ENCODE data around the gene SMARCC1. TPM values are rescaled to one million over a fixed set of nuclear protein-coding genes. Genes with fewer than 3 reads are reported as not detected.

Gene SMARCC1
- total RNA-seq, 1 donor from 2014 or later = 46.1 TPM

GRCh38 chr3:47705391-47705790 is 76.3 kb downstream of the SMARCC1 start:
- no peak for DNase-seq (ENCODE audit: low spot score)

GRCh38 chr3:47704237-47704612 is 77.5 kb downstream of the SMARCC1 start:
- no peak for DNase-seq (ENCODE audit: low spot score)

- DNase-seq (ENCODE audit: low spot score) = no peak
Observed at GRCh38 chr3:47701388-47701787, 80.3 kb downstream of the SMARCC1 start.

- no peak for DNase-seq (ENCODE audit: low spot score)
Observed at GRCh38 chr3:47692158-47692557, 89.5 kb downstream of the SMARCC1 start.

GRCh38 chr3:47688488-47688887 is 93.2 kb downstream of the SMARCC1 start:
- no peak for DNase-seq (ENCODE audit: low spot score)

GRCh38 chr3:47685037-47685436 is 96.7 kb downstream of the SMARCC1 start:
- no peak for DNase-seq (ENCODE audit: low spot score)

- no peak for DNase-seq (ENCODE audit: low spot score)
Observed at GRCh38 chr3:47681016-47681415, 100.7 kb downstream of the SMARCC1 start.

- DNase-seq (ENCODE audit: low spot score) = no peak
Observed at GRCh38 chr3:47678446-47679338, 103.0 kb downstream of the SMARCC1 start.

GRCh38 chr3:47669026-47669749 is 112.5 kb downstream of the SMARCC1 start:
- DNase-seq (ENCODE audit: low spot score) = no peak

- no peak for DNase-seq (ENCODE audit: low spot score)
Observed at GRCh38 chr3:47666118-47666517, 115.6 kb downstream of the SMARCC1 start.

- no peak for DNase-seq (ENCODE audit: low spot score)
Observed at GRCh38 chr3:47664519-47664918, 117.2 kb downstream of the SMARCC1 start.

- DNase-seq (ENCODE audit: low spot score) = no peak
Observed at GRCh38 chr3:47663630-47664240, 118.0 kb downstream of the SMARCC1 start.

GRCh38 chr3:47661121-47661752 is 120.5 kb downstream of the SMARCC1 start:
- no peak for DNase-seq (ENCODE audit: low spot score)

- no peak for DNase-seq (ENCODE audit: low spot score)
Observed at GRCh38 chr3:47658444-47658843, 123.2 kb downstream of the SMARCC1 start.

GRCh38 chr3:47652142-47652541 is 129.6 kb downstream of the SMARCC1 start:
- no peak for DNase-seq (ENCODE audit: low spot score)

GRCh38 chr3:47650294-47650693 is 131.4 kb downstream of the SMARCC1 start:
- DNase-seq (ENCODE audit: low spot score) = no peak

GRCh38 chr3:47647550-47647949 is 134.1 kb downstream of the SMARCC1 start:
- no peak for DNase-seq (ENCODE audit: low spot score)

- no peak for DNase-seq (ENCODE audit: low spot score)
Observed at GRCh38 chr3:47646362-47646761, 135.3 kb downstream of the SMARCC1 start.

- DNase-seq (ENCODE audit: low spot score) = no peak
Observed at GRCh38 chr3:47645551-47645950, 136.1 kb downstream of the SMARCC1 start.

- DNase-seq (ENCODE audit: low spot score) = no peak
Observed at GRCh38 chr3:47643092-47643491, 138.6 kb downstream of the SMARCC1 start.

- DNase-seq (ENCODE audit: low spot score) = no peak
Observed at GRCh38 chr3:47641739-47642138, 140.0 kb downstream of the SMARCC1 start.

- no peak for DNase-seq (ENCODE audit: low spot score)
Observed at GRCh38 chr3:47636921-47637320, 144.8 kb downstream of the SMARCC1 start.
